ENCODE results near the gene RAC3. TPM values are rescaled to one million over a fixed set of nuclear protein-coding genes. Genes with fewer than 3 reads are reported as not detected.

The RAC3 gene
- total RNA-seq, 1 experiment from 2014 or later = 120 TPM

DNA sequence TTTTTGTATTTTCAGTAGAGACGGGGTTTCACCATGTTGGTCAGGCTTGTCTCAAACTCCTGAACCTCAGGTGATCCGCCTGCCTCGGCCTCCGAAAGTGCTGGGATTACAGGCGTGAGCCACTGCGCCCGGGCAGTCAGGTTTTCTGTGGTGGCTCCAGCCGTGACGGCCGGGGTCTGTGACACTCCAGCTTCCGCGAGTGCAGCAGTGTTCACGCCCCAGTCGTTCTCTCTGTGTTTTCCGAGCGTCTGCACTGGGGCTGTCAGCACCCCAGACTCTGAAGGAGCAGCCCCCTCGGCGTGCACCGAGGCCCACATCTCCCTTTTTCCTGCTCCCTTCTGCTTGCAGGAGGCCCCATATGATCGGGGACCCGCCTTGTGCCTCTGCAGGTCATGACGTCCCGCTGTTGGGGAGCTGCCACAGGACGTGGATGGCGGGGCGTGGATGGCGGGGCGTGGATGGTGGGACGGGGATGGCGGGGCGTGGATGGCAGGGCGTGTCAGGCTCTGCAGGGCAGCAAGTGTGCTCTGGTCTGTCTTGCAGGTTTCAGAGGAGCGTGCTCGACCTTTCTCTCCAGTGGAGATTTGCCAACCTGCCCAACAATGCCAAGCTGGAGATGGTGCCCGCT is 48.4 kb upstream of the RAC3 start:
- H3K4me2 ChIP-seq (ENCODE audit: low read length) = no peak overlapping the region
- no peaks in the 10 kb centered on the region; the same call in 1 of the 2 replicates for H3K79me2 ChIP-seq (ENCODE audit: insufficient read depth, low read length)
- intact Hi-C loops (cut with micrococcal nuclease) = no loop called here
- H4K20me1 ChIP-seq (ENCODE audit: insufficient read depth) = no peaks in the 10 kb centered on the region
- H3K36me3 ChIP-seq (ENCODE audit: control insufficient read depth in 1 of 2, insufficient read depth in 2 of 2, low read length in 2 of 2) = peaks cover 16 to 22% of the 10 kb centered on the region in 2 experiments
- no peaks in the 10 kb centered on the region for H3K9me2 ChIP-seq (ENCODE audit: insufficient read depth)
- ATAC-seq (no peak), DNase-seq (ENCODE audit: low read depth, low spot score) (no peak)
- H3K4me3 ChIP-seq (replicated peaks in 1 of 2; ENCODE audit: low read depth in 1 of 2, low read length in 2 of 2) = no peak overlapping the region
- no peaks in the 10 kb centered on the region for H3K27me3 ChIP-seq (ENCODE audit: insufficient read depth, low read length)
- H3K4me1 ChIP-seq (ENCODE audit: control insufficient read depth in 1 of 2, insufficient read depth in 2 of 2, low read length in 2 of 2) = peaks cover 4 to 23% of the 10 kb centered on the region in 2 experiments; a peak in 2 of 4 replicates
- ChIA-PET RAD21 (ENCODE audit: low non-redundant PET in 1 of 2, low total read pairs in 2 of 2, uncharacterized antibody in 2 of 2, unreplicated experiment in 2 of 2) (no interaction called here), POLR2A (no interaction called here), CTCF (interaction anchor here (1.2 kb wide), 1 partner anchor 37 kb away, joined by 3 read pairs; no protein-coding TSS in a partner anchor)
- no peak overlapping the region; the same call in 1 of the 2 replicates for H3K27ac ChIP-seq (ENCODE audit: low read depth, low read length)
- no peaks in the 10 kb centered on the region for H3K9me3 ChIP-seq (ENCODE audit: control insufficient read depth in 1 of 2, insufficient read depth in 1 of 2, low read depth in 1 of 2, low read length in 2 of 2)
- no peak overlapping the region for H2AFZ ChIP-seq (ENCODE audit: low read depth, low read length, poor library complexity, severe bottlenecking)
- no peak for TF ChIP-seq EGR1 (IDR thresholded peaks at IDR 0.05; ENCODE audit: low read depth)
- TF ChIP-seq, protein P1, sequence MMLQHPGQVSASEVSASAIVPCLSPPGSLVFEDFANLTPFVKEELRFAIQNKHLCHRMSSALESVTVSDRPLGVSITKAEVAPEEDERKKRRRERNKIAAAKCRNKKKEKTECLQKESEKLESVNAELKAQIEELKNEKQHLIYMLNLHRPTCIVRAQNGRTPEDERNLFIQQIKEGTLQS (IDR thresholded peaks at IDR 0.05) = no peak
- no peak for TF ChIP-seq POLR2A (IDR thresholded peaks at IDR 0.05; ENCODE audit: borderline replicate concordance, extremely low read depth, insufficient read depth, insufficient read length)
- no peak for TF ChIP-seq ELF1 (IDR thresholded peaks at IDR 0.05; ENCODE audit: borderline replicate concordance, low read depth)
- no peak for TF ChIP-seq YY1 (IDR thresholded peaks at IDR 0.05; ENCODE audit: extremely low read depth, insufficient replicate concordance, low read depth, low read length)
- TF ChIP-seq SIN3A (IDR thresholded peaks at IDR 0.05; ENCODE audit: low read depth) = no peak
- BruUV-seq (replicated peaks) = no TSS peak
- no peak overlapping the region for H3K9ac ChIP-seq (ENCODE audit: low read length)

DNA sequence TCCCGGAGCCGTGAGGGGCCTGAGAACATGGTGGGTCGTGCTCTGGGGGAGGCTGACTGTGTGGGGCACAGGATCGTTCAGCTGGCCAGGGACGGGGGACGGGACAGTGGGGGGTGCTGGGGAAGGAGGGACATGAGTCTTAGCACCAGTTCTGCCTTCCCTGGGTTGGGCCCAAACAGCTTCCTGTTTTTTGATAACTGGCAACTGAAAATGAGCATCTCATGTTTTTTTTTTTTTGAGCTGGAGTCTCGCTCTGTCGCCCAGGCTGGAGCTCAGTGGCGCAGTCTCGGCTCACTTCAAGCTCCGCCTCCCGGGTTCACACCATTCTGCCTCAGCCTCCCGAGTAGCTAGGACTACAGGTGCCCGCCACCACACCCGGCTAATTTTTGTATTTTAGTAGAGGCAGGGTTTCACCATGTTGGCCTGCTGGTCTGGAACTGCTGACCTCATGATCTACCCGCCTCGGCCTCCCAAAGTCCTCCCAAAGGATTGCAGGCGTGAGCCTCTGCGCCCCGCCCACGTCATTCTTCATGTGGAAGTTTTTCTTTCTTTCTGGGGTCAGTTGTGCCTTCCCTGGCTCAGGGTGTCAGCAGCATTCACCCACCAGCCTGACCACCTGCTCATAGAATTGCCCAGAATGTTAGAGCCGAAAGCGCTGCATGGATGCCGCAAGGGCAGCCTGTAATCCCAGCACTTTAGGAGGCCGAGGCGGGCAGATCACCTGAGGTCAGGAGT is 47.7 kb upstream of the RAC3 start:
- no peak overlapping the region for H3K9ac ChIP-seq (ENCODE audit: low read length)
- no peaks in the 10 kb centered on the region for H4K20me1 ChIP-seq (ENCODE audit: insufficient read depth)
- no peaks in the 10 kb centered on the region for H3K9me2 ChIP-seq (ENCODE audit: insufficient read depth)
- peaks cover 0 to 16% of the 10 kb centered on the region in 2 experiments; a peak in 2 of 4 replicates for H3K4me1 ChIP-seq (ENCODE audit: control insufficient read depth in 1 of 2, insufficient read depth in 2 of 2, low read length in 2 of 2)
- H3K79me2 ChIP-seq (ENCODE audit: insufficient read depth, low read length) = no peaks in the 10 kb centered on the region; the same call in 1 of the 2 replicates
- CTCF ChIA-PET = interaction anchor here (1.2 kb wide), 1 partner anchor 36 kb away, joined by 3 read pairs; no protein-coding TSS in a partner anchor
- no peak overlapping the region for H3K27ac ChIP-seq (ENCODE audit: low read depth, low read length)
- ATAC-seq (no peak), DNase-seq (ENCODE audit: low read depth, low spot score) (no peak)
- POLR2A ChIA-PET = no interaction called here
- no peak for TF ChIP-seq ELF1 (IDR thresholded peaks at IDR 0.05; ENCODE audit: borderline replicate concordance, low read depth)
- no peak for TF ChIP-seq CBX3 (IDR thresholded peaks at IDR 0.05; ENCODE audit: low read depth)
- TF ChIP-seq TCF7L2 (IDR thresholded peaks at IDR 0.05; ENCODE audit: borderline replicate concordance, extremely low read depth, insufficient read depth, insufficient read length) = no peak
- TF ChIP-seq, protein P2, sequence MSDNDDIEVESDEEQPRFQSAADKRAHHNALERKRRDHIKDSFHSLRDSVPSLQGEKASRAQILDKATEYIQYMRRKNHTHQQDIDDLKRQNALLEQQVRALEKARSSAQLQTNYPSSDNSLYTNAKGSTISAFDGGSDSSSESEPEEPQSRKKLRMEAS (IDR thresholded peaks at IDR 0.05) = no peak
- TF ChIP-seq ZNF274 (IDR thresholded peaks at IDR 0.05; ENCODE audit: low read depth, low read length) = no peak
- TF ChIP-seq FOSL1 (IDR thresholded peaks at IDR 0.05; ENCODE audit: low read depth) = no peak
- no peak for TF ChIP-seq CEBPB (IDR thresholded peaks at IDR 0.05; ENCODE audit: low read depth)
- TF ChIP-seq EZH2phosphoT487 (IDR thresholded peaks at IDR 0.05; ENCODE audit: borderline replicate concordance) = no peak
- TF ChIP-seq, protein P3, sequence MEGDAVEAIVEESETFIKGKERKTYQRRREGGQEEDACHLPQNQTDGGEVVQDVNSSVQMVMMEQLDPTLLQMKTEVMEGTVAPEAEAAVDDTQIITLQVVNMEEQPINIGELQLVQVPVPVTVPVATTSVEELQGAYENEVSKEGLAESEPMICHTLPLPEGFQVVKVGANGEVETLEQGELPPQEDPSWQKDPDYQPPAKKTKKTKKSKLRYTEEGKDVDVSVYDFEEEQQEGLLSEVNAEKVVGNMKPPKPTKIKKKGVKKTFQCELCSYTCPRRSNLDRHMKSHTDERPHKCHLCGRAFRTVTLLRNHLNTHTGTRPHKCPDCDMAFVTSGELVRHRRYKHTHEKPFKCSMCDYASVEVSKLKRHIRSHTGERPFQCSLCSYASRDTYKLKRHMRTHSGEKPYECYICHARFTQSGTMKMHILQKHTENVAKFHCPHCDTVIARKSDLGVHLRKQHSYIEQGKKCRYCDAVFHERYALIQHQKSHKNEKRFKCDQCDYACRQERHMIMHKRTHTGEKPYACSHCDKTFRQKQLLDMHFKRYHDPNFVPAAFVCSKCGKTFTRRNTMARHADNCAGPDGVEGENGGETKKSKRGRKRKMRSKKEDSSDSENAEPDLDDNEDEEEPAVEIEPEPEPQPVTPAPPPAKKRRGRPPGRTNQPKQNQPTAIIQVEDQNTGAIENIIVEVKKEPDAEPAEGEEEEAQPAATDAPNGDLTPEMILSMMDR (IDR thresholded peaks at IDR 0.05 in 2 of 3, conservative IDR thresholded peaks at IDR 0.05 in 1 of 3; ENCODE audit: borderline replicate concordance in 1 of 3, insufficient read depth in 1 of 3, low read depth in 2 of 3, low read length in 2 of 3) = no peak
- no peak for TF ChIP-seq EZH2 (IDR thresholded peaks at IDR 0.05)
- H3K4me3 ChIP-seq (replicated peaks in 1 of 2; ENCODE audit: low read depth in 1 of 2, low read length in 2 of 2) = no peak overlapping the region
- H3K9me3 ChIP-seq (ENCODE audit: control insufficient read depth in 1 of 2, insufficient read depth in 1 of 2, low read depth in 1 of 2, low read length in 2 of 2) = no peaks in the 10 kb centered on the region
- no peak overlapping the region for H3K4me2 ChIP-seq (ENCODE audit: low read length)
- H2AFZ ChIP-seq (ENCODE audit: low read depth, low read length, poor library complexity, severe bottlenecking) = no peak overlapping the region
- intact Hi-C loops (cut with micrococcal nuclease) = no loop called here
- no peaks in the 10 kb centered on the region for H3K27me3 ChIP-seq (ENCODE audit: insufficient read depth, low read length)
- peaks cover 16 to 22% of the 10 kb centered on the region in 2 experiments for H3K36me3 ChIP-seq (ENCODE audit: control insufficient read depth in 1 of 2, insufficient read depth in 2 of 2, low read length in 2 of 2)
- RAD21 ChIA-PET (ENCODE audit: low non-redundant PET in 1 of 2, low total read pairs in 2 of 2, uncharacterized antibody in 2 of 2, unreplicated experiment in 2 of 2) = no interaction called here
- BruUV-seq (replicated peaks) = no TSS peak
